NCI-H1694 (cell line): ENCODE data around the gene HLA-DMA.

ENCODE experiments used
- DNase-seq: peaks from one replicate; lab custom pipeline; 2025; lab: John Stamatoyannopoulos, UW

HLA-DMA gene

DNA sequence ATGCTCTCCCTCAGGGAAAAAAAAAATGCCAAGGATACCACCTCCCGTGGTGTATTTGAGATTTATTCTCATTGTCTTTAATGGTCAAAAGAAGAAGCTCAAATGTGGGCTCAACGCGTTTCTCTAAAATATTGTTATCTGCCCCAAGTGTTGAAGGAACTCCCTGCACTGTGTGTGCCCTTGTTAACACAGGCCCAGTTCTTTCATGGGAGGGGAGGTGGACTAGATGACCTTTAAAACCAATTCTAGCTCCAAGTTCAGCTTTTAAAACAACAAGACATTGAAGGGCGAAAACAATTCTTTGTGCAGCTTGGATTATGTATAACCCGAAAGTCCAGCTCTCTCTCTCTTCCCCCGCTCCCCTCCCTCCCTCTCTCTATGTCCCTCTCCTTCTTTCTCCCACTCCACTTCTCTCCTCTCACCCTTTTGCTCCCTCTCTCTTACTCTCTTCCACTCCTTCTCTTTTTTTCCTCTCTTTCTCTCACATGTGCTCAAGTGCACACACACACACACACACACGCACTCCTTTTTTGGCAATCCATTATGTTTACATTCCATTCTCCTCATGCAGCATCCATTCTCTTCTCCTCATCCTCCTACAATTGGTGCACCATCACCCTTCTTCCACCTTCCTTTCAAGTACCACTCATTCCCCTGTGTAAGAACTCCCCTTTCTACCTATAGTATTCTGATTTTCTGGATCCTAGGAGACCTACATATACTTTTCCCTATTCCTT is 20.6 kb downstream of the HLA-DMA start:
- DNase-seq: no peak

DNA sequence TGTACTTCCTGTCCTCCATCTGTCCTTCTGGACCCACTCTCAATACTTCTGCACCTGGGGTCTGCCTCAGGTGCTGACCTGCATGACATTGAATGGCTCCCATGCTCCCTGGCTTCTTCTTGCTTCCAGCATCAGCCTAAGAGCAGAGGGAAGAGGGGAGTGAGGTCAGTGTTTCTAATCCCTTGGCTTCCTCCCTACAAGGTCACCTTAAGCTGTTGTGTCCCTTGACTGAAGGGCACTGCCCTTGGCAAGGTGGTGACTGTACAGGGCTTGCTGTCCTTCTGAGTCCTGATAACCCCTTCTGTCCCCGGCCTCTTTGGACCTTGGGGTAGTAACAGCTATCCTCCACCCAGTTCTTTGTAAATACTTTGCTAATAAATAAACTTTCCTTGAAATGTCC is 21.7 kb downstream of the HLA-DMA start:
- no peak for DNase-seq

- no peak for DNase-seq
These were observed 30.8 kb downstream of the HLA-DMA start for GRCh38 chr6:32922083-32922482.

GRCh38 chr6:32920715-32921114 is 32.2 kb downstream of the HLA-DMA start:
- no peak for DNase-seq

DNA sequence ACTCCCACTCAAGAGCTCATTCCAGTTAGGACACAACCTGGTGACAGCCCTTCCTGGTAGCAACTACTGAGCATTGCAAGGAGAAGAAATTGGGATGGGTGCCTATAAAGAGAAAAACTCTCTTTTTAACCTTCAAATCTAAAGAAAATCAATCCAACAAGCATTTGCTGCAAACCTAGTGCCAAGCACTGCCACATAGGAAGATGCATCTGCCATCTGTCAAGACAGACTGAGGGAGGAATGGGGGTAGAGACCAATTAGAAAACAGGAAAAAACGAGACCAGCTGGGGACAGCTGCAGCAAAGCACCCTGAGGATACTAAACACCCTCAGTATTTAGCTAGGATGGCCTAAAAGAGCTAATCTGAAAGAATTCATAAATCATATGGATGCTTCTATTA is 39.9 kb downstream of the HLA-DMA start:
- DNase-seq: peak; percentile 56

- no peak for DNase-seq
These were observed 44.0 kb downstream of the HLA-DMA start for GRCh38 chr6:32908897-32909296.

DNA sequence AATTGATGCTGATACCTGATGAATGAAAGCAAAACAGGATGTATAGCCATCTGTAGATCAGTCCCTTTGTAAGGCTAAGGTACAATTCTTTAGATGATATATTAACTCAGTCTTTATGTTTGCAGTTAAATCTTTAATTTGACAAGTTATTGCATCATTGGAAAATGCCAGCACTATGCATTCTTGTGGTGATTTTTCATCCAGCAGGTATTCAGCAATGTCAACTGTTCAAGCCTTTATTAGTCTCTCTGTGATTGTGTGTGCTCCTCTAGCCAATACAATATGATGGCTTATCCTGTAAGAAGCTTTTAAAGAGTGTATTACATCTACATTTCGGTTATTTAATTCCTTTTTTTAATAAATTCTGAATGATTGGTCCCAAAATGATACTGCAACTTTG is 46.4 kb downstream of the HLA-DMA start:
- DNase-seq: no peak

DNA sequence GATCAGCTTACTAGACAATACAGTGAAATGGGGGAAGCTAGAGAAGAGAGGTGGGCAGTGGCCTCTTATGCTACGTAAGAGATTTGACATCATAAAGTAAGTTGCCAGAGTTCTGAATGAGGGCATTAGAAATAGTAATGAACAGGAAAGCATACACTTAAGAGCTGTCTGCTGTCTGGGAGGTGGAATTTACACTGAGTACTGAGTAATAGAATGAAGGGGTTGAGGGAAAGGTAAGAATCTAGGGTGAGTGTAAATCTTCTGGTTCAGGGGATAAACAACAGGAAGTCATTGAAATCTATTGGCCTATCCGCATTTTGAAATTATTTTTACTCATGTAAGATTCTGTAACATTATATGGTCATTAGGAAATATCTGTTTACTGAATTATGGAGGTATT is 47.8 kb downstream of the HLA-DMA start:
- DNase-seq: no peak

DNA sequence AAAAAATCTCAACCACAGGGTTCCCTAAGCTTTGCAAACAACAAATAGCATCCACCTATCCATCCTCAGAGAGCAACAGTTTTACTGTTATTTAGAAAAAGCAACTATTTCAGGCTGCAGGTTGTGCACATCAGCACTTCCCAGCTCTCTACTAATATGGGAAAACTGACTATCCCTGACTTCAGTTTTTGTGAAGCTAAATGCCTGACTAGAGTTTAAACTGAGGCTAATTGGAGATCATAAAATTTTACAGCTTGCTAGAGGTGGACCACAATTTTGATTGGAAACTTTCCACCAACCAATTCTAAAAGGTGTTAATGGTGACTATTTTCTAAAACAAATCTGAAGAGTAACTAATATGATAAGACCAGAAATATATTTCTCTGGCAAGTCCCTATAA is 48.9 kb downstream of the HLA-DMA start:
- no peak for DNase-seq
